H7 (cell line): ENCODE measurements around the gene HEG1. TPM values are rescaled to one million over a fixed set of nuclear protein-coding genes. Genes with fewer than 3 reads are reported as not detected.

Experiments
- DNase-seq: peaks from one replicate; pipeline ENCODE4 v3.0.0; 2012
- H3K27me3 ChIP-seq: 2 replicates; pipeline ENCODE4 v1.6.0; 2011; ENCODE audit warnings: mild to moderate bottlenecking, low read length; ENCODE audit not compliant: control insufficient read depth, insufficient read depth
- H3K36me3 ChIP-seq: replicated peaks from 2 replicates; pipeline ENCODE4 v1.5.1; 2011; ENCODE audit warnings: low read length; ENCODE audit not compliant: control insufficient read depth, insufficient read depth
- H3K4me3 ChIP-seq: 2 replicates; pipeline ENCODE4 v1.5.1; 2011; ENCODE audit warnings: low read depth, mild to moderate bottlenecking, control low read depth, low read length, moderate library complexity; ENCODE audit not compliant: insufficient read depth
- total RNA-seq: library from RNA; depleted of rRNA; stranded (reverse); fragments of >200 nt; shearing (Covaris generic); gene quantifications from 2 replicates; pipeline ENCODE4 v1.2.3, GENCODE V29; 2014

The HEG1 gene
- total RNA-seq, 1 experiment from 2014 or later: 18.0 TPM

DNA sequence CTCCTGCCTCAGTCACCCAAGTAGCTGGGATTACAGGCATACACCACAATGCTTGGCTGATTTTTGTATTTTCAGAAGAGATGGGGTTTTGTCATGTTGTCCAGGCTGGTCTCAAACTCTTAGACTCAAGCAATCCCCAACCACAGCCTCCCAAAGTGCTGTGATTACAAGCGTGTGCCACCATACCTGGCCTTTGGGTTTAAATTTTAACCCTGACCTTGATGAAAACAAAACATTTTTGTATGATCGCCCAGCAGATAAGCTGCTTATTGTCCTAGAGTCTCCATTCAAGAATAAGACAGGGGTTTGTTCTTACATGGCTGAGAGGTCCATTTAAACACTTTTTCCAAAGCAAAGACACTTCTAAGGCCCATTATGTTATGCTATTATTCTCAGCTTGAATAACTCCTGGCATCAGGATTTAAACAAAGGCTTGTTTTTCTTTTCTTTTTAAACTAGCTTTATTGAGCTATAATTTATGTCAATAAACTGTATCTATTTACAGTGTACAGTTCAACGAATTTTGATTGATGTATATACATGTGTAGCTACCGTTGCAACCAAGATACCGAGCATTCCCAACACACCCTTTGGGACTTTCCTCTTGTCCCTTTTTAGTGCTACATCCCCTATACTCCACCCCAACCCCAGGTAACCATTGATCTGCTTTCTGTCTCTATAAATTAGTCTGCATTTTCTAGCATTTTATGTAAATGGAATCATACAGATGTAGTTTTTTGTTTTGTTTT lies 119.8 kb downstream of the HEG1 start:
- no peaks in the 10 kb centered on the region for H3K36me3 ChIP-seq
- no peaks in the 10 kb centered on the region for H3K27me3 ChIP-seq
- DNase-seq: no peak
- H3K4me3 ChIP-seq: no peak overlapping the region

DNA sequence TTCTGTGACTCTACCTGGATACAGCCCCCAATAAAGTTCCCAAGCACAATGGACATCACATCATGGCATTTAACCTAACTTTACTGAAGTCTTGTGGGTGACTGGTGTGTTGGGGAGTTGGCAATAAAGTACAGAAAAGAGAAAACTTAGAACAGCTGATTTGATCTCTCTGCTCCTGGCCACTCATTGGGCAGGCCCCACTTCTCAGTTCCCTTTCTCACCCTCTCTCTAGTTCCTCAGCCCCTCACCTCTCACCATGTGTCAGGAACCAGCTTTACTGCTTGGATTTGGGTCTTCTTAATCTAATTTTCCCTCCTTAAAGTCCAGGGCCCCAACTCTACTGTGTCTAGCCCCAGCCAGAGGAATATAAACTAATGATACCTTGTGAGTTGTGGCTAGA lies 120.5 kb downstream of the HEG1 start:
- no peak for DNase-seq
- Histone ChIP-seq H3K27me3 (no peaks in the 10 kb centered on the region), H3K36me3 (no peaks in the 10 kb centered on the region), H3K4me3 (no peak overlapping the region)

DNA sequence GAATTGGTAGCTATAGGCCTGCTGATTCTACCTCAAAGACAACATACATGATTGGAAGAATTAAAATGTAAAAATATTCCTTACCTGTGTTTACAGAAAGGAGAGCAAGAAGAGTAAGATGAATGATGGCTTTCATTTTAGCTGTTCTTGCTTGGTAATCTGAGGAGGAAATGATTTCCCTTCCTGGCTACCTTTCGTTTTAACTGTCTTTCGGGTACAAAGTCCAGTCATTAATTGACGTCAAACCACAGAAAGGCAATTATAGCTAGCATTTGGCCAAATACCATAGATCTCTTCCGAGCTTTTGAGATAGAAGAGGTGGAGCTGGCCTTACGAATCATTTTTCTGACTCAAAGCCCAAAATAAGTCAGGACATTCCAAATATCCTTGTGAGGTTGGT lies 121.2 kb downstream of the HEG1 start, which contains the start of gene MUC13:
TSS of gene MUC13 (minus strand) at position 175 of the 400 bp plus-strand sequence. CDS start at position 136, 39 bp downstream.
- no peak for DNase-seq
- H3K27me3 ChIP-seq: no peaks in the 10 kb centered on the region
- H3K36me3 ChIP-seq: no peaks in the 10 kb centered on the region
- H3K4me3 ChIP-seq: no peak within 1 kb of the TSS

DNA sequence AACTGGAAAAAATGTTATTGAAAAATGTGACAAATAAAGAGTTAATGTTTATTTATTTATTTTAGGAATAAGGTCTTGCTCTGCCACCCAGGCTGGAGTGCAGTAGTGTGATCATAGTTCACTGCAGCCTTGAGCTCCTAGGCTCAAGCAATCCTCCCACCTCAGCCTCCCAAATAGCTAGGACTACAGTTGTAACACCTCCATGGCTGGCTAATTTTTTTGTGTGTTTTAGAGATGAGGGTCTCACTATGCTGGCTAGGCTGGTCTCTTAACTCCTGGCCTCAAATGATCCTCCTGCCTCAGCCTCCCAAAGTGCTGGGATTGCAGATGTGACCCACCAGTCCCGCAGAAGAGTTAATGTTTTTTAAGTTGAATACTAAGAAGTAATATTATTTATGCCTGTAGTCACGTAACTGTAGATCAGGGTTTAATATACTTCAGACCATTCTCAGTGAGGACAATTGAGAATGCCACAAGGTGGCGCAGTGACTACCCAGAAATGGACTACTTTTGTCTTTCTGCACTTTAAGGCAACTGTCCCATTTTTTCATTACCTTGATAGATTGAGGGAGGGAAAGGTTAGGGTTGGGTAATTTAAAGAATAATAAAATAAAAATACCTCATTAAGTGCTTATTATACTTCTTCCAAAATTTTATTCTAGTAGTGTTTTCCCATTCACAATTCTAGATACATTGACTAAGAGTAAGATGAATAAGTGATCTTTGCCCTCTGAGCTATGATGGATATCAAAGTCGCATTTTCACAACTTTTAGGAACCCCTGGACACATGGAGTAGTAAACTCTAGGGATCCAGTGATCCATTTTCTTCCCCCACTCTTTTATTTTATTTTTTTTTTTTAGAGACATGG lies 127.2 kb downstream of the HEG1 start:
- Histone ChIP-seq H3K4me3 (no peak overlapping the region), H3K27me3 (no peaks in the 10 kb centered on the region), H3K36me3 (no peaks in the 10 kb centered on the region)
- peak; percentile 36 for DNase-seq

DNA sequence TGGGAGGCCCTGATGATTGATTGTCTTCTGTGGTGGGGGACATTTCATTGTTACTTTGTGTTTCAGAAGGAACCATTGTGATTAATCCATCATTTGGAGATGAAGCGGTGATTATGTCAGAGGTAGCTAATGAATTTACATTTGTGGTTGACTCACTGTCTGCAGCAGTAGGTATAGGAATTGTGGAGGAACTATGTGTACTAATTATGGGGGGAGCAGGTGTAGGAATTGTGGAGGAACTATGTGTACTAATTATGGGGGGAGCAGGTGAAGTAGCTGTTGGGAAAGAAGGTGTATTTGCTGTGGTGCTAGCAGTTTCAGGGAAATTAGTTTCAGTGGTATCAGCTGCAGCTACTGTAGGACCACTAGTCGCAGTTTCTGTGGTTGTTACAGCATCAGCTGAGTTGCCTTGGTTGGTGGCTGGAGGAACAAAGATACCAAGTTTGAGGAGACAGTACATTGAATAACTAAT lies 128.2 kb downstream of the HEG1 start:
- Histone ChIP-seq H3K36me3 (no peaks in the 10 kb centered on the region), H3K4me3 (no peak overlapping the region), H3K27me3 (no peaks in the 10 kb centered on the region)
- DNase-seq: no peak

DNA sequence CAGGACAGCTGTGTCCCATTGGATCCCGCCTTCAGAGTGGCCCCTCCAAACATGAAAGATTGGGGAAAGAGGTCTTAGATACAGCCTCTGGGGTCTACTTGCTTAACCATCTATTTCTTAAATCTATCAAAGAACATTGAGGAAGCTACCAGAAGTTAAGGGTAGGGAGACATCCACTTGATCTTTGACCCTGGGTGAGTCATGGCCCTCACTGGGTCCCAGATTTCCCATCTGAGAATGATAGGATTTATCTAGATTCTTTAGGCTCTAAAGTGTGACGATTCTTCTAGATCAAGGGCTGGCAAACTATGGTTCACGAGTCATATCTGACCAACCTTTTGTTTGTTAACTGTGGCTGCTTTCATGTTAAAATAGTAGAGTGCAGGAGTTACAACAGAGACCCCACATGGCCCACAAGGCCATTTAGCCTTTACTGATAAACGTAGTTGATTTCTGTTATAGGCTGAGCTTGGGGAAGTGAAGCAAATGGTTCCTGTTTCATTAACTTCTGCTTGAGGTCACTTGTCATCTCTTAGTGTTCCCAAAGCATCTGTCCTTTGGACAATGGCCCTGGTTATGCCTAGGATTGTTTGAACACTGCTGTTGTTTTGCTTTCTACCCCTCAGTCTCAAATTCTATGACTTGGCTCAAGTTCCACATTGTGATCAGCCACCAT lies 129.2 kb downstream of the HEG1 start:
- Histone ChIP-seq H3K36me3 (no peaks in the 10 kb centered on the region), H3K27me3 (no peaks in the 10 kb centered on the region), H3K4me3 (no peak overlapping the region)
- no peak for DNase-seq

DNA sequence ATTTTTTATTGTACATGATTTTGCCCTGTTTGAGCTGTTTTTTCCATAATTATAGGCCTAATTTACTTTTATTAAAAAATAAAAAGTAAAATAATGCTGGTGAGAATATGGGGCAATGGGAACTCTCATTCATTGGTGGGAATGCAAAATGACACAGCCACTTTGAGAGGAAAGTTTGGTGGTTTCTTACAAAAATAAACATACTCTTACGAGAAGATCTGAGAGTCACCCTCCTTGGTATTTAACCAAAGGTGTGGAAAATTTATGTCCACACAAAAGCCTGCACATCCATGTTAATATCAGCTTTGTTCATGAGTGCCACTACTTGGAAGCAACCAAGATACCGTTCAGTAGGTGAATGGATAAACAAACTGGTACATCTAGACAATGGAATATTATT lies 131.1 kb downstream of the HEG1 start:
- no peak overlapping the region for H3K4me3 ChIP-seq
- no peak for DNase-seq
- H3K36me3 ChIP-seq: no peaks in the 10 kb centered on the region
- H3K27me3 ChIP-seq: no peaks in the 10 kb centered on the region

DNA sequence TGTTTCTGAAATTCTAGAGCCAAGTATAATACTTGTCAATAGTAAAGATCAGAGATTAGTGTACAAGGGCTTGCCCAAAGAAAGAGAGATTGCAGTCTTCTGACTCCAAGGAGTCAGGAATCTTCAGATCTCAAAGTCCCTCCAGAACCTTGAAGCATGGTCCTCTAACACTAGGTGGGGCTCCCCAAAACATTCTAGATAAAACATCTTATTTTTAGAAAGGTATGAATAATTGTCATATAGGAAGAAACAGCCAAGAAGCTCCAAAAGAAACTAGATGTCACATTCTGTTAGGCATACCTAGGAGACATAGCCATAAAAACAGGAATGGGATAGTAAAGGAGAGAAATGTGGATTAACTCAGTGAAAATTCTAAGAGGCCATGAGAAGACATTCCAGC lies 132.0 kb downstream of the HEG1 start:
- H3K36me3 ChIP-seq: no peaks in the 10 kb centered on the region
- H3K27me3 ChIP-seq: no peaks in the 10 kb centered on the region
- no peak overlapping the region for H3K4me3 ChIP-seq
- peak; percentile 41 for DNase-seq

DNA sequence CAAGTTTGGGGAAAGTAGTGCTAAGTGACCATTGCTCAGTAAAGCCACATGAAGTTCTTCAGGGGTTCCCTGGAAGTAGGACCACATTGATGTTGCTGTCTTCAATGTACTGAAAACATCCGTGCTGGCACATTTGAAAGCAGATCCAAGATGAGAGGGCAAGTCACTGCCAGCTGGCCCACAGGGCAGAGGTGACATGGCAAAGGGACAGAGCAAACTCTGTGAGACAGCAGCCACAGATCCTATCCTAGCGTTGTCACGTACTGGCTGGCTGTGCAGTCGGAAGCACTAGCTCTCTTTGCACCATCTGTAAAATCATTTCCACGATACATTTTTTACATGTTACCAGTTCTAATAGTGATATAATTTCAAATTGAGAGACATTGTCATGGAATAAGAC lies 135.1 kb downstream of the HEG1 start:
- DNase-seq: no peak
- no peaks in the 10 kb centered on the region for H3K27me3 ChIP-seq
- no peaks in the 10 kb centered on the region for H3K36me3 ChIP-seq
- no peak overlapping the region for H3K4me3 ChIP-seq

DNA sequence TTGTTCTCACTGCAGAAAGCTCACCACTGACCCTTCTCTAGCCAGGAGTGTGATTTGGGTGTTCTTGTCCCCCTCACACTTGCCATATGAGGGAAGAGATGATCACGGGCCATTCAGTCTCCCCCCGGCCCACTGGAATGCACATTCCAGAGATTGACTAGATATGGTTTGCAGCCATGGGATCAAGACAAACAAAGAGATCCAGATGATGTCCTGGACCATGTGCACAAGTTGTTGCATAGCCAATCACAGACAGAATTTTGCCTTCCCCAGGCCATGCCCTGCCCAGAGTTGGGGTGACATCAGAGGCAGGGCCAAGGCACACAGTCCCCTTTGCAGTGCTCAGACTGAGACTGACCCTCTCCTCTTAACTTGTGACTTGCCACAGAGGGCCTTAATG lies 136.0 kb downstream of the HEG1 start:
- Histone ChIP-seq H3K27me3 (no peaks in the 10 kb centered on the region), H3K36me3 (no peaks in the 10 kb centered on the region), H3K4me3 (no peak overlapping the region)
- DNase-seq: no peak

DNA sequence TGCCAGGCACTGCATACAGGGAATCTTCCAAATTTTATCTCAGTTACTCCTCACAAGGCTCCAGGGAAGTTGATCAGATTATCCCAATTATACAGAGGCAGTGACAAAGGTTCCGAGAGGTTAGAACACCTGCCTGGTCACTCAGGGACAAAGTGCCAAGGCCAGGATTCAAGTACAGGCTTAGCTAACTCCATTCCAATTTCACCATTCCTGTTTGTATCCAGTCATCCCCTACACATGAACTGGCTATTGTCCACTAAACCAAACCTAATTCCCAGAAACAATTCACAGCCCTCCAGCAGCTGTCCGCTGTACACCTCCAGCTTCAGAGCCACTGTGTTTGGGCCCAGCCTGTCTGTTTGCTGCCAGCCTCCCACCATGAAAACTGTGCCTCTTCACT lies 137.3 kb downstream of the HEG1 start:
- no peak overlapping the region for H3K4me3 ChIP-seq
- H3K27me3 ChIP-seq: no peaks in the 10 kb centered on the region
- H3K36me3 ChIP-seq: no peaks in the 10 kb centered on the region
- no peak for DNase-seq

DNA sequence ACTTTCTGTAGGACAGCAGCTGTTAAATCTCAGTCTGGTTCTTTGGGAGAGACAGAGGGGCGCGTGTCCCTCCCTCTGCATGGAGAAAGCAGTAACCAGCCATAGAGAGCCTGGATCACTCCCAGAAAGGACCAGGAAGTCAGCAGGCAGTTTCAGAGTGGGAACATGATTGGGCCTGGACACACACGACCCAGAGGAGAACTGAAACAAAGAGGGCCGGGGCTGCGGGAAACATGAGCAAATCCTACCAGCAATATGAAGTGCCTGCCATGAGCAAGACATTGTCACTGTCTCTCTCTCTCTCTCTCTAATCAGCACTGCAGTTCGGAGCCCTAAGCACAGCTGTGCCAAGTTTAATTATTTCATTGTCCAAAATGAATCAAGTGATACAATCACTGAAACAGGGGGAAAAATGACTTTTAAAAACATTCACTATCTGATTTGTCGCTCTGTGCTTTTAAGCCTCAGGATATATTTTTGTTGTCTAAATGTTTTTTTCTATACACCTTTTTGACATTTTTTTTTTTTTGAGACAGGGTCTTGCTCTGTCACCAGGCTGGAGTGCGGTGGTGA lies 138.9 kb downstream of the HEG1 start:
- no peak for DNase-seq
- Histone ChIP-seq H3K36me3 (no peaks in the 10 kb centered on the region), H3K4me3 (no peak overlapping the region), H3K27me3 (no peaks in the 10 kb centered on the region)
